Caco-2 (cell line): ENCODE measurements around the gene HNRNPUL1. TPM values are rescaled to one million over a fixed set of nuclear protein-coding genes. Genes with fewer than 3 reads are reported as not detected.

Source experiments
- BruUV-seq: library from RNA; stranded (reverse); fragments of 400-500 nt; replicated peaks from 2 replicates; lab custom pipeline; 2021; lab: Mats Ljungman, UMichigan
- CTCF ChIA-PET: fragments of 300-600 bp; sonication (Branson Sonifier 250); formaldehyde crosslinking; loops from one replicate; lab custom pipeline; 2022; ENCODE audit warnings: antibody characterized with exemption; lab: Charles Lee
- POLR2A ChIA-PET: fragments of 300-600 bp; sonication (Branson Sonifier 250); formaldehyde crosslinking; loops from one replicate; lab custom pipeline; 2022; ENCODE audit warnings: antibody characterized with exemption; lab: Charles Lee
- DNase-seq, 2 experiments: peaks; one replicate each; pipeline versions ENCODE4 v3.0.0 to v3.0.0-alpha.2; 2020 to 2022
- H3K27me3 ChIP-seq: replicated peaks from 2 replicates; pipeline ENCODE4 v1.6.0; 2011; ENCODE audit warnings: low read length; ENCODE audit not compliant: control insufficient read depth, insufficient read depth
- H3K36me3 ChIP-seq: 2 replicates; pipeline ENCODE4 v1.5.1; 2011; ENCODE audit warnings: low read length; ENCODE audit not compliant: control insufficient read depth, insufficient read depth
- H3K4me1 ChIP-seq: fragments of 250-450 bp; sonication (Bioruptor Pico); 2 replicates; pipeline ENCODE4 v1.5.1; 2020; ENCODE audit warnings: mild to moderate bottlenecking
- H3K4me3 ChIP-seq: 2 replicates; pipeline ENCODE4 v1.5.1; 2011; ENCODE audit warnings: low read depth, mild to moderate bottlenecking, control low read depth, low read length
- H3K9me3 ChIP-seq: fragments of 250-450 bp; sonication (Bioruptor Pico); 2 replicates; pipeline ENCODE4 v1.5.1; 2020; ENCODE audit warnings: mild to moderate bottlenecking, moderate library complexity
- H3K27ac Mint-ChIP-seq: one replicate; pipeline ENCODE4 v1.8.0; 2022; ENCODE audit warnings: mixed read lengths; ENCODE audit not compliant: unreplicated experiment
- H3K27me3 Mint-ChIP-seq: one replicate; pipeline ENCODE4 v1.8.0; 2022; ENCODE audit warnings: mixed read lengths; ENCODE audit not compliant: insufficient read depth, unreplicated experiment
- H3K36me3 Mint-ChIP-seq: one replicate; pipeline ENCODE4 v1.8.0; 2022; ENCODE audit warnings: mild to moderate bottlenecking, mixed read lengths; ENCODE audit not compliant: insufficient read depth, unreplicated experiment
- H3K4me1 Mint-ChIP-seq: one replicate; pipeline ENCODE4 v1.8.0; 2022; ENCODE audit warnings: low read depth, mixed read lengths; ENCODE audit not compliant: unreplicated experiment
- H3K4me3 Mint-ChIP-seq: one replicate; pipeline ENCODE4 v1.8.0; 2022; ENCODE audit warnings: mild to moderate bottlenecking, moderate library complexity, mixed read lengths; ENCODE audit not compliant: unreplicated experiment
- H3K9me3 Mint-ChIP-seq: one replicate; pipeline ENCODE4 v1.8.0; 2022; ENCODE audit warnings: mixed read lengths; ENCODE audit not compliant: unreplicated experiment
- CTCF ChIP-seq, 2 experiments: fragments of 200-600 bp in 1 of 2; IDR thresholded peaks; 1 replicate in 1 of 2; 2 replicates in 1 of 2; pipeline versions ENCODE4 v1.5.1 to v1.8.0; 2011 to 2022; ENCODE audit warnings: antibody characterized with exemption in 1 of 2, control low read depth in 1 of 2, inconsistent platforms in 1 of 2, low read depth in 1 of 2, low read length in 1 of 2, mild to moderate bottlenecking in 1 of 2, moderate library complexity in 1 of 2; ENCODE audit not compliant: insufficient read depth in 1 of 2, severe bottlenecking in 1 of 2, unreplicated experiment in 1 of 2
- intact Hi-C: fragments of 100-400 bp; cut with micrococcal nuclease; formaldehyde crosslinking; loops from one replicate; pipeline ENCODE4 v1.10.0; 2022; ENCODE audit not compliant: unreplicated experiment
- total RNA-seq: library from RNA; stranded (reverse); gene quantifications from 2 replicates; pipeline ENCODE4 v1.2.3, GENCODE V29; 2022

HNRNPUL1 gene
- total RNA-seq, 1 experiment from 2014 or later = 322 TPM

GRCh38 chr19:41299755-41300089, 35.5 kb downstream of the HNRNPUL1 start:
- no peak overlapping the region for H3K27ac Mint-ChIP-seq
- ChIA-PET POLR2A (no interaction called here), CTCF (no interaction called here)
- H3K36me3 ChIP-seq = peaks cover 12% of the 10 kb centered on the region
- no peak for TF ChIP-seq CTCF (IDR thresholded peaks at IDR 0.05; ENCODE audit: insufficient read depth in 1 of 2, low read depth in 1 of 2, low read length in 1 of 2, severe bottlenecking in 1 of 2, unreplicated experiment in 1 of 2)
- H3K4me1 ChIP-seq = peaks cover 9% of the 10 kb centered on the region
- no peaks in the 10 kb centered on the region for H3K9me3 ChIP-seq
- H3K4me3 ChIP-seq = no peak overlapping the region
- intact Hi-C loops = no loop called here
- H3K4me1 Mint-ChIP-seq = peaks cover 6% of the 10 kb centered on the region
- peaks cover 99% of the 10 kb centered on the region for H3K36me3 Mint-ChIP-seq
- H3K4me3 Mint-ChIP-seq = no peak overlapping the region
- no TSS peak for BruUV-seq
- DNase-seq = no peak
- no peaks in the 10 kb centered on the region for H3K9me3 Mint-ChIP-seq
- no peaks in the 10 kb centered on the region for H3K27me3 Mint-ChIP-seq
- no peaks in the 10 kb centered on the region for H3K27me3 ChIP-seq

- CTCF ChIA-PET = no interaction called here
- no peaks in the 10 kb centered on the region for H3K27me3 ChIP-seq
- H3K27ac Mint-ChIP-seq = no peak overlapping the region
- POLR2A ChIA-PET = no interaction called here
- H3K4me1 ChIP-seq = peaks cover 5% of the 10 kb centered on the region; the same call in 1 of the 2 replicates
- H3K4me1 Mint-ChIP-seq = no peaks in the 10 kb centered on the region
- H3K4me3 Mint-ChIP-seq = no peak overlapping the region
- H3K9me3 Mint-ChIP-seq = no peaks in the 10 kb centered on the region
- no peak for TF ChIP-seq CTCF (IDR thresholded peaks at IDR 0.05; ENCODE audit: insufficient read depth in 1 of 2, low read depth in 1 of 2, low read length in 1 of 2, severe bottlenecking in 1 of 2, unreplicated experiment in 1 of 2)
- peaks cover 99% of the 10 kb centered on the region for H3K36me3 Mint-ChIP-seq
- no peaks in the 10 kb centered on the region for H3K9me3 ChIP-seq
- no peaks in the 10 kb centered on the region for H3K27me3 Mint-ChIP-seq
- intact Hi-C loops = no loop called here
- DNase-seq = no peak
- peaks cover 13% of the 10 kb centered on the region for H3K36me3 ChIP-seq
- BruUV-seq = no TSS peak
- no peak overlapping the region for H3K4me3 ChIP-seq
Observed at GRCh38 chr19:41300555-41300954, 36.4 kb downstream of the HNRNPUL1 start.

GRCh38 chr19:41302624-41303351, 38.6 kb downstream of the HNRNPUL1 start:
- Mint-ChIP-seq H3K4me1 (no peaks in the 10 kb centered on the region), H3K27ac (peak overlapping the region; percentile 36), H3K27me3 (no peaks in the 10 kb centered on the region), H3K9me3 (no peaks in the 10 kb centered on the region), H3K4me3 (no peak overlapping the region), H3K36me3 (peaks cover 98% of the 10 kb centered on the region)
- H3K36me3 ChIP-seq = peaks cover 11% of the 10 kb centered on the region
- H3K4me3 ChIP-seq = no peak overlapping the region
- no peaks in the 10 kb centered on the region for H3K27me3 ChIP-seq
- TF ChIP-seq CTCF (IDR thresholded peaks at IDR 0.05; ENCODE audit: insufficient read depth in 1 of 2, low read depth in 1 of 2, low read length in 1 of 2, severe bottlenecking in 1 of 2, unreplicated experiment in 1 of 2) = no peak
- BruUV-seq = no TSS peak
- H3K9me3 ChIP-seq = no peaks in the 10 kb centered on the region
- CTCF ChIA-PET = interaction anchor here (0.7 kb wide), 1 partner anchor 117 kb away, joined by 6 read pairs; no protein-coding TSS in a partner anchor
- no peaks in the 10 kb centered on the region for H3K4me1 ChIP-seq
- intact Hi-C loops = no loop called here
- POLR2A ChIA-PET = interaction anchor here (0.7 kb wide), 1 partner anchor 1107 kb away, joined by 8 read pairs; no protein-coding TSS in a partner anchor
- DNase-seq = no peak
